ENCODE data around the gene AIFM3.

- TF ChIP-seq ZFP3 (CRISPR knock-in tag; IDR thresholded peaks at IDR 0.05) (no peak), ZNF565 (CRISPR knock-in tag; conservative IDR thresholded peaks at IDR 0.05; ENCODE audit: low read depth) (no peak), CSRNP3 (CRISPR knock-in tag; IDR thresholded peaks at IDR 0.05) (no peak), GLIS3 (CRISPR knock-in tag; IDR thresholded peaks at IDR 0.05) (no peak), ZFP30 (CRISPR knock-in tag; IDR thresholded peaks at IDR 0.05) (no peak), PATZ1 (CRISPR knock-in tag; IDR thresholded peaks at IDR 0.05; ENCODE audit: borderline replicate concordance) (no peak), ISL1 (CRISPR knock-in tag; IDR thresholded peaks at IDR 0.05) (no peak), RARB (CRISPR knock-in tag; IDR thresholded peaks at IDR 0.05) (no peak), OSR1 (CRISPR knock-in tag; IDR thresholded peaks at IDR 0.05) (no peak), ZNF70 (CRISPR knock-in tag; IDR thresholded peaks at IDR 0.05) (no peak)
Measured at GRCh38 chr22:20964090-20964798, 2.8 kb upstream of the AIFM3 start.

Measured in SK-N-SH treated with all-trans-retinoic acid at 6 μM for 48 hours (cell line).